ENCODE measurements around the gene CTDSPL. TPM values are rescaled to one million over a fixed set of nuclear protein-coding genes. Genes with fewer than 3 reads are reported as not detected.

CTDSPL gene
- total RNA-seq, 1 experiment from 2014 or later = 124 TPM

GRCh38 chr3:37836589-37836988, 25.1 kb upstream of the CTDSPL start:
- ChIA-PET CTCF (no interaction called here), POLR2A (ENCODE audit: unreplicated experiment) (no interaction called here)
- no peak overlapping the region for H3K4me2 ChIP-seq
- no peaks in the 10 kb centered on the region for H3K27me3 ChIP-seq (ENCODE audit: insufficient read depth, low read depth)
- no peaks in the 10 kb centered on the region for H3K9me3 ChIP-seq (ENCODE audit: insufficient read depth, low read depth)
- H4K20me1 ChIP-seq (ENCODE audit: insufficient read depth) = no peaks in the 10 kb centered on the region
- TF ChIP-seq CTCF (conservative IDR thresholded peaks at IDR 0.05) (no peak), EZH2 (IDR thresholded peaks at IDR 0.05; ENCODE audit: low read depth) (no peak)
- DNase-seq = no peak
- intact Hi-C loops (cut with micrococcal nuclease; ENCODE audit: unreplicated experiment) = no loop called here
- H3K36me3 ChIP-seq (ENCODE audit: low read depth) = no peaks in the 10 kb centered on the region
- no peaks in the 10 kb centered on the region for H3K79me2 ChIP-seq (ENCODE audit: low read depth)
- no peak overlapping the region for H3K4me3 ChIP-seq
- no peak overlapping the region for H2AFZ ChIP-seq
- H3K27ac ChIP-seq = no peak overlapping the region
- no peaks in the 10 kb centered on the region for H3K9me2 ChIP-seq (ENCODE audit: insufficient read depth)
- H3K4me1 ChIP-seq (replicated peaks; ENCODE audit: insufficient read depth) = no peaks in the 10 kb centered on the region
- H3F3A ChIP-seq (ENCODE audit: insufficient read depth, low read depth) = no peaks in the 10 kb centered on the region
- no TSS peak for BruUV-seq (replicated peaks)

DNA sequence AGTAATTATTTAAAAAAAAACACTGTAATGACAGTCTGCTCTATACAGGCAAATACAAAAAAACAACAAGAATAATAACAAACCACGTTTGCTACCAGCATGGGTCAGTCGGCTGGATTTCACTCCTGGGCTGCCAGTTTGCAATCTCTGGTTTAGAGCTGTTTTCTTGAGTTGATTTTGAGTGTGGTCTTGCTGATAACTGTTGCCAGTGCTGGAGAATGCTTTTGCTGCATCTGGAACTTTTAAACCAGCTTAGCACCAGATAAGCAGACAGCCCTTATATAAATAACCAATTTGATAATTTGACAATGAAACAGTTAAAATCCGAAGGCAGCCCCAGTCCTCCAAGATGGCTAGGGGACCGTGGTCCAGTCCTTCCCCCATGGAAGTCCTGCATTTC, 14.0 kb upstream of the CTDSPL start:
- Histone ChIP-seq H3K4me1 (replicated peaks; ENCODE audit: insufficient read depth) (peaks cover 6% of the 10 kb centered on the region), H3K27ac (no peak overlapping the region), H3K27me3 (ENCODE audit: insufficient read depth, low read depth) (no peaks in the 10 kb centered on the region), H3K4me2 (no peak overlapping the region), H3K36me3 (ENCODE audit: low read depth) (0 out of 2 replicates have a peak, but pooled peaks cover 7% of the 10 kb centered on the region), H4K20me1 (ENCODE audit: insufficient read depth) (no peaks in the 10 kb centered on the region), H3K9me3 (ENCODE audit: insufficient read depth, low read depth) (peaks cover 4% of the 10 kb centered on the region; the same call in 1 of the 2 replicates), H2AFZ (no peak overlapping the region), H3K79me2 (ENCODE audit: low read depth) (no peaks in the 10 kb centered on the region), H3K9me2 (ENCODE audit: insufficient read depth) (no peaks in the 10 kb centered on the region), H3F3A (ENCODE audit: insufficient read depth, low read depth) (no peaks in the 10 kb centered on the region), H3K4me3 (no peak overlapping the region)
- TF ChIP-seq EZH2 (IDR thresholded peaks at IDR 0.05; ENCODE audit: low read depth) = no peak
- no peak for TF ChIP-seq CTCF (conservative IDR thresholded peaks at IDR 0.05)
- DNase-seq = no peak
- intact Hi-C loops (cut with micrococcal nuclease; ENCODE audit: unreplicated experiment) = no loop called here
- ChIA-PET POLR2A (ENCODE audit: unreplicated experiment) (no interaction called here), CTCF (no interaction called here)
- no TSS peak for BruUV-seq (replicated peaks)

DNA sequence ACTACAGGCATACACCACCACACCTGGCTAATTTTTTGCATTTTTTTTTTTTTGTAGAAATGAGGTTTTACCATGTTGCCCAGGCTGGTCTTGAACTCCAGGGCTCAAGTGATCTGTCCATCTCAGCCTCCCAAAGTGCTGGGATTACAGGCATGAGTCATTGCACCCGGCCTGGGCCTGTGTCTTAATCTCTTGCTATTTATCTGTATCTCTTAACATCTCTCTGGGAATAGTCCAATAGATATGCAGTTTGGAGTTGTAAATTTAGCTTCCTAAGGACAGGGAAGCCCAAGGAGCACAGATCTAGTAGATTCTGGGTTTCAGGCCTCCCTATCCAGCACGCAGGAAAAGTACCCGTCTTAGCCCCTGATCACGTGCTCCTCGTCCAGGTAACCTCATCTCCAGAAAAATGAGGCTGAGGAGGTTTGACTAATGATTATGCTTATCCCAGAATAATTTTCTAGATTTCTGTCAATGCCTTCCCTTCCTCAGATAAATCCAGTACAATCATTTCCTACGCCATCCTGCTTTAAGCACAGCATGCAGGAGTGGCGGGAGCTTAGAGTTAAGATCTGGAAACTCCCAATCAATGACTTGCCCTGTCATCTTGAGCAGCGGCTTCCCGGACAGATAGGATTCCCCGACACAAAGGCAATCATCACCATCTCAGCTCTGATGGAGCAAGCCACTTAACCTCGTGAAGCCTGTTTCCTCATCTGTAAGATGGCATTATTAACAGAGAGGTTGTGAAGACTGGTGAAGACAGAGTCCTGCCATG, 12.3 kb upstream of the CTDSPL start:
- TF ChIP-seq CTCF (conservative IDR thresholded peaks at IDR 0.05) (no peak), EZH2 (IDR thresholded peaks at IDR 0.05; ENCODE audit: low read depth) (no peak)
- no peaks in the 10 kb centered on the region for H3F3A ChIP-seq (ENCODE audit: insufficient read depth, low read depth)
- ChIA-PET CTCF (no interaction called here), POLR2A (ENCODE audit: unreplicated experiment) (no interaction called here)
- no peaks in the 10 kb centered on the region for H3K79me2 ChIP-seq (ENCODE audit: low read depth)
- no peaks in the 10 kb centered on the region for H3K9me2 ChIP-seq (ENCODE audit: insufficient read depth)
- peaks cover 4% of the 10 kb centered on the region; the same call in 1 of the 2 replicates for H3K9me3 ChIP-seq (ENCODE audit: insufficient read depth, low read depth)
- 0 out of 2 replicates have a peak, but pooled peaks cover 7% of the 10 kb centered on the region for H3K36me3 ChIP-seq (ENCODE audit: low read depth)
- intact Hi-C loops (cut with micrococcal nuclease; ENCODE audit: unreplicated experiment) = no loop called here
- no peaks in the 10 kb centered on the region for H4K20me1 ChIP-seq (ENCODE audit: insufficient read depth)
- H3K27ac ChIP-seq = no peak overlapping the region
- peaks cover 9% of the 10 kb centered on the region for H3K4me1 ChIP-seq (replicated peaks; ENCODE audit: insufficient read depth)
- H2AFZ ChIP-seq = no peak overlapping the region
- no peak for DNase-seq
- no peak overlapping the region for H3K4me2 ChIP-seq
- H3K27me3 ChIP-seq (ENCODE audit: insufficient read depth, low read depth) = no peaks in the 10 kb centered on the region
- H3K4me3 ChIP-seq = no peak overlapping the region
- no TSS peak for BruUV-seq (replicated peaks)

Data from PC-9 (cell line).